ENCODE measurements around the gene WNT4.

The WNT4 gene

DNA sequence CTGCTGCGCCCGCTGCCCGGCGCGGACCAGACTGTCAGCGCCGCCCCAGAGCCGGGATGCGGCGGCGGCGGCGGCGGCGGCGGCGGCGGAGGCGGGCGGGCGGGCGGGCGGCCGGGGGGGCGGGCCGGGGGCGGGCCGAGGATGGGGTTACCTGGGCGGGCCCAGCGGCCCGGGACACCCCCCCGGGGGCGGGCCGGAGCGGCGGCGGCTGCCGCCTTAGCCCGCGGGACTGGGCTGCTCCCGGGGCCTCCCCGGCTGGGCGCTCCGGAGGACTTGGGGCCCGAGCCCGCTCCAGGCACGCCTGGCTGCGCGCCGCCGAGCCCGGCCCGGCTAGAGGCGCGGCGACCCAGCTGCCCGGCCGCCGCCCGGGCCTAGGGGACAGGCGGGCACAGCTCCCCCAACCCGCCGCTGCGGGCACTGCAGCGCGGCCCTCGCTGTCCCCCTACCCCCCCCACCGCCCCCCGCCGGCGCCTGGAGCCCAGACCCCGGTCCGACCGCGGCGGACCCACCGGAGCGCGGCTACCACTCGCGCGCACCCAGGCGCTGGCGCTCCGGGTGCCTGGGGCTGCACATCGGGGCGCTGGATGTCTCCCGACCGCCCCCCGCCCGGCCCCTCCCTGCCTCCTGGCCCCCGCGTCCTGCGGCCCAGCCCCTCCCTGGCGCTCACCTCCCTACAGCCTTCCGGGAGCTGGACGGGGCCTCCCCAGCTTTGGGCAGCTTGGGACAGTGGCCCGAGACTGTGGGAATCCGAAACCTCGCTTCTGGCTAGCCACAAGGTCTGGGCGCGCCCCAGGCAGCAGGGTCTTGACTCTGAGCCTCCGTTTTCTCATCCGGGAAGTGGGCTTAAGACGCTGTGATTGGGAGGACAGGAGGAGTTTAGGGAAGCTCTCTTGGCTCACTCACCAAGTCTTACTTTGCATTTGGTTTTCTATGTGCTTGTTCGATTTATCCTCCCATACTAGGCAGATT is at the start of gene WNT4:
Gene WNT4, minus strand, starts transcription at position 33 of the 969 bp plus-strand sequence. CDS start 175 bp downstream, outside the sequence.
- DNase-seq = no peak

DNA sequence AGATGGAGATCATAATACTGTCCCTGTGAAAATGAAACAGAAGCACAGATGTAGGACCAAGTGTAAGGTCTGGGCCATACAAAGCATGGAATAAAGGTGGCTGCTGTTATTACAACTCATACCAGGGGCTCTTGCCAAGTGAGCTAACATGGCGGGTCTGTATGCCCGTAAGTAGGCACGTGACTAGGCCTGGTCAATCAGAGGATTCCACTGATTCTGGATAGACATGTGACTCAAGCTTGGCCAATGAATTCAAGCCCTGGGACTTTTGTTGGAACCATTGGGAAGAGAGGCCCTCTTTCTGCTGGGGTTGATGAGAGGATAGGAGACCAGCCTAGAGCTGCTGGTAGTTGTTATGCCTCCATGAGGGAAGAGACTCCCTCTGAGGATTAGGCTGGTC is 47.8 kb upstream of the WNT4 start:
- no peak for DNase-seq

DNA sequence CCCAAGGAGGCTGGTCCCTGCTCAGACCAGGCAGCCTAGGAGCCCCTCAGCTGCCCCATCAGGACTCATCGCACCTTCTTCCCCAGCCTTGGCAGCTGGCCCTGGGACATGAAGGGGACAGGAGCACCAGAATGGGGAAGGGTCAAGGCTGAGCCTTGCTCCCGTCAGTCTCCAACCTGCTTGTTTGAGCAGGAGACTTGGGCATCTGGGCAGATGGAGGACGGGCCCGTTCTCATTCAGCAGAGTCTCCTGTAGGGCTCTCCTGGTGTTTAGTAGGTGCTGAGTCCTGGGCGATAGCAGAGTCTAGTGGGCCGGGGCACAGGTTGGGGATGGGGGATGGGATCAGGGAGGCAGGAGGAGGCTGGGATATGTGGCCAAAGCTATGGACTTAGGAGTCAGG is 47.4 kb upstream of the WNT4 start:
- DNase-seq = no peak

DNA sequence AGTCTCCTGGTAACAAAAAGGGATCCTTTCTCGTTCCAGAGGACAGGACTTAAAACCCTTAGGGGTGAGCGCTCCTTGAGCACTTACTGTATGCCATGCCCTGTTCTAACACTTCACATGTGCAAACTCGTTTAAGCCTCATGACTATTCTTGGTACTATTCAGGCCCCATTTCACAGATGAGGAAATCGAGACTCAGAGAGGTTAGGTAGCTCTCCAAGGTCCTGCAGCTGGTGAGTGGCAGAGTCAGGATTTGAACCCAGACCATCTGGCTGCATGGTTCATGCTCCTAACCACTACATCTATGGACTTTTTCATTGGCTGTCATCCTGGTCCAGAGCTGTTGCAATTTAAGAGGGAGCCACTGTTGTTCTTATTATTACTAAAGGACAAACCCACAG is 46.7 kb upstream of the WNT4 start:
- DNase-seq = no peak

DNA sequence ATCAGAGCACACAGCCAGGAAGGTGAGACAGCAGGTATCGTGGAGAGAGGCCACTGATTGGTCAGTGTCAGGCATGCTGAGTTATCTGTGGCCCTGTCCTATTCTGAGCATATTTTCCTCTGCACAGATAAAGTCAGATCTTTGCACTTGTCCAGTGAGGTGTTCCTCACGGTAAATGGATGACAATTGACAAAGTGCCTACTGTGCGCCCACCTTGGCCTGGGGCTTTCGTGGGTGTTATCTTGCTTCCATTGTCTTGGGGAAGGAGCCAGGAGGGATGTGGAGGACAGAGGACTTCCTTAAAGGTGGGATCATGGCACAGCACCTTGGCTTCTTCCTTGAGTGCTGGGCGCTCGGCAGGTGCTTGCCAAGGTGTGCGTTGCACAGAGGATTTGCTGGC is 46.0 kb upstream of the WNT4 start:
- no peak for DNase-seq

DNA sequence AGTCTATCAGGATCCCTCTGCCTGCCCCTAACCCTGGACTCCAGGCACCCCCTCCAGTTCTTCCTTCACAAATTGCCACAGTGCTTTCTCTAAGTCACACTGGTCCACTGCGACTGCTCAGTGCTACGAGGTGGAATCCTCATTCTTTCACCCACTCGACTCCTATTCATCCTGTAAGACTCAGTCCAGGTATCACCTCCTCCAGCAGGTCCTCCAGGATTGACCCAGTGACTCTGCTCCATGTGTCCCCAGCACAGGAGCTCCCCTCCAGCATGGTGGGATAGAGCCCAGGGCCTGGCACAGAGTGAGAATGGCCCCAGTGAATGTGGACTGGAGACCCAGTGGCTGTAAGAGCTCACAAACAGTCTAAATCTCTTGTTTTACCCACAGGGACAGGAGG is 45.5 kb upstream of the WNT4 start:
- no peak for DNase-seq

DNA sequence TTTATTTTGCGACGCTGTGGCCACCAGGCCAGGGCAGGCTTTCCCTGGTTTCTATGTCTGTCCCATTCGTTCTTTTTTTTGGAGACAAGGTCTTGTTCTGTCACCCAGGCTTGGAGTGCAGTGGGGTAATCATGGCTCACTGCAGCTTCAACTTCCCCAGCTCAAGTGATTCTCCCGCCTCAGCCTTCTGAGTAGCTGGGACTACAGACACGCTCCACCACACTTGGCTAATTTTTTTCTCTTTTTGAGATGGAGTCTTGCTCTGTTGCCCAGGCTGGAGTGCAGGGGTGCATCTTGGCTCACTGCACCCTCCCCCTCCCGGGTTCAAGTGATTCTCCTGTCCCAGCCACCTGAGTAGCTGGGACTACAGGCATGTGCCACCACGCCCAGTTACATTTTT is 43.4 kb upstream of the WNT4 start:
- DNase-seq = no peak

DNA sequence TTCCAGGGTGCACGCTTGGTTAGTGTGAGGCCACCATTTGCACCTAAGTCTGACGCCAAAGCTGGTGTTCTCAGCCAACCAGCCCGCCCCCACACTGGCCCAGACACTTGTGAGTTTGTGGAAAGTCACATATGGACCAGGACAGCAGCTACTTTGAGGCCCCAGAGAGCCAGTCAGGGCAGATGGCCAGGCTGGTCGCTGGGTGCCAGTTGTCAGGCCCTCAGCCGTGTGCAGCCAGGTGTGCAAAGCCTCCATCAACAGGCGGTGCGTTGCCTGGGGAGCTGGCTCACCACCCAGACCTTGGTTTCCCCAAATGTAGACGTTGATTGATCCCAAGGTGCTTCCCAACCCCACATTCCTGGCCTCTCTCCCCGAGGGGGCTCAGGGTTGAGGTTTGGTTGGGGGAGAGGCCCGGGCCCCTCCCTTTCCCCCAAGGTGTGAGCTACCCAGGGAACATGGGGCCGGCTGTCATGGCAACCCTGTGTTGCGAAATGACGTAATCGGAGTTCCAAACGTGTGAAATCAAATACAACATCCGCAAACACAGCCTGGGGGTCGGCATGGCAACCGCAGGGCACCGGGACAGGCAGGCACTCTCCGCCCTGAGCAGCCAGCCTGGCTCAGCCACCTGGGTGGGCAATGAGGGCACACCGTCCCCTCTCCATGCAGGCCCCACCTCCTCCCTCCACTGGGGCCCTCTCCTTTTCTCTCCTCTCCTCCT is 42.2 kb upstream of the WNT4 start:
- no peak for DNase-seq

DNA sequence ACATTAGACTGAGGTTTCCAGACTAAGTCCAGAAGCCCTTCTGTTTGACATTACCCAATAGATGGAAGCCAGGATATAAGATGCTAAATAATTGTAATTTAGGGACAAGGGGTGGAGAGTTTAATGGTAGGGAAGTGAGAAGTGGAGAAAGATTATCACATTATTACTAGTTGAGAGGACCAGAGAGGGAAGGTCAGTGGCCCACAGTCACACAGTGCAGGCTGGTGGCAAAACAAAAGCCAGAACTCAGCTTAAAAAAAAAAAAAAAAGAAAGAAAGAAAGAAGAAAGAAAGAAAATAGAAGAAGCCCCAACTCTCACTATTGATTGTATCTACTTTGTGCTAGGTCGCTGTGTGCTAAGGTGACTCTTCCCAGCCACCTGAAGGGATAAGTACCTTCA is 41.6 kb upstream of the WNT4 start:
- DNase-seq = no peak

DNA sequence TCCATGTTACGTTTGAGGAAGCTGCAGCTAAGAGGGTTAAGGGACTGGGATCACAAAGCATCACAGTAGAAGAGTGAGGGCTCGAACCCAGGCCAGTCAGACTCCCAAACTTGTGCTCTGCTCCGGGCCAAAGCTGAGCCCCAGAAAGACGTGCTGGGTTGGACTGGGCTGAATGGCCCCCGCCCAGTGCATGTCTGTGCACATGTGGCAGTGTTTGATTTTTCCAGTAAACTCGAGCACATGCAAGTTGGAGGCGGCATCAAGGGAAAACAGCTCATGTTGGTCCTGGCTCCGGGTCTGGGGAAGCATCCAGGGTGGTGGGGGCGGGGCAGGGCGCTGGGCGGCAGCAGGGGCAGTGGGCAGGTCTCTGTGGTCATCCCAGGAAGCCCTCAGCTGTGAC is 39.8 kb upstream of the WNT4 start:
- no peak for DNase-seq

DNA sequence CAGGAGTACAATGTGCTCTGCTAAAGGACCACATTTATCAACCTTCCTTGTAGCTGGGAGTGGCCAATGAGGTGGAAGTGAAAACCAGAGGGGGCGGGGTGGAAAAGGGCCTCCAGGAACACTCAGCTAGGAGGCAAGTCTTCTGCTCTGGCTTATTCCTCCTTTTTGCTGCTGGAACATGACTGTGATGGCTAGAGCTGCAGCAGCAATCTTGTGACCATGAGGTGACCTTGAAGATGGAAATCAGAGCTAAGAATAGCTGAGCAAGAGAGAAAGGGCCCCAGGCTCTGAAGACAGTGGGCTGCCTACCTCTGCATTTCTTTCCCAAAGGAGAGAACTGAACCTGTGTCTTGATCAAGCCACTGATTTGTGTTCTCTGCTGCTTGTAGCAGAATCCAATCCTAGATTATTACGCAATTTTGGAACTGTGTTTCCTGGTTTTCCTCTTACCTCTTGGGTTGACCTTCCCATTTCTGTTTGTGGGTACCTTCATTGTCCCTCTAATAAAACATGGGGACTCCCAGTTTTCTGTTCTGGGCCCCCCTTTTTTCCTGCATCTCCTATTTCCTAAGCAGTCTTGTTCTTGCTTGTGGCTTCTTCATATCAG is 36.4 kb upstream of the WNT4 start:
- DNase-seq = no peak

DNA sequence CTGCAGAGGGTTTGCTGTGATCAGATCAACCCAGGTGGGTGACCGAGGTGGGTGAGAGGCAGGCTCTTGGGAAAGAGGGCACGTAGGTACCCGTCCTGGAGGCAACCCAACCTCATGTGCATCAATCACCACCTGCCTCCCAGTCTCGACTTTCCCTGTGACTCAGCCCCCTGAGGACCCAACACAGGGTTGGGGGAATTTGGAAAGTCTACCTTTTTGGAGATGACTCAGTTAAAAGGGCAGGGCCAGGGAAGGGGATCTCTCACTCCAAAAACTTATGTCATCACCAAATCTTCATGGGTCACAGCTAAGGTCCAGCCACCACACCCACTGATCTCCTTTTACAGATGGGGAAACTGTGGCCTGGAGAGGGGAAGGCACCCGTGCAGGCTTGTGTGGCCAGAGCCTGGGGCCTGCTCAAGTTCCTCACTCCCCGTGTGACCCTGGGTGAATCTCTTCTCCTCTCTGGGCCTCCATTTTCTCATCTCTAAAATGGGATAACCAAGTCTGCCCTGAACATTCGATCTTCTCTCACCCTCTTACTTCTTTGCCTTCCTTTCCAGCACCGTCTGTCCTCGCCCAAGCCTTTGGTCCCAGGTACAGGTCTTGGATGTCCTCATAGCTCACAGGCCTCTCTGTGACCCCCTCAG is 34.6 kb upstream of the WNT4 start:
- no peak for DNase-seq

DNA sequence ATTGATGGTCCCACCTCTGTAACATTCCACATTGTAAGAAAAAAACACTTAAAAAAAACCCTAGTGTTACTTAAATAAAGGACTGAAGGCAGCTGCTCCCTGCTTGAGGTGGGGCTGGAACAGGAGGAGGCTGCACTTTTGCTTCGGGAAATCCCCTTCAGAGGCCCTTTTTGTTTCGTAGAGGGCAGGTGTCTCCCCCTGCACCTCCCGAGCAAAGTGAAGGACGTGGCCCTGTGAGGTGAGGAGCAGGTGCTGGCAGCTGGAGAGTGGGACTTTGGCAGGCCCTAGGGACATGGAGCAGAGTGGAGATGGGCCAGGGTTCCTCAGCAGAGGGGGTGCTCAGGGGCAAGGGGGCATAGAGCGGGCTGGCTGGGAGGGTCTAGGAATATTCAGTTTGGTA is 33.4 kb upstream of the WNT4 start:
- DNase-seq = no peak

DNA sequence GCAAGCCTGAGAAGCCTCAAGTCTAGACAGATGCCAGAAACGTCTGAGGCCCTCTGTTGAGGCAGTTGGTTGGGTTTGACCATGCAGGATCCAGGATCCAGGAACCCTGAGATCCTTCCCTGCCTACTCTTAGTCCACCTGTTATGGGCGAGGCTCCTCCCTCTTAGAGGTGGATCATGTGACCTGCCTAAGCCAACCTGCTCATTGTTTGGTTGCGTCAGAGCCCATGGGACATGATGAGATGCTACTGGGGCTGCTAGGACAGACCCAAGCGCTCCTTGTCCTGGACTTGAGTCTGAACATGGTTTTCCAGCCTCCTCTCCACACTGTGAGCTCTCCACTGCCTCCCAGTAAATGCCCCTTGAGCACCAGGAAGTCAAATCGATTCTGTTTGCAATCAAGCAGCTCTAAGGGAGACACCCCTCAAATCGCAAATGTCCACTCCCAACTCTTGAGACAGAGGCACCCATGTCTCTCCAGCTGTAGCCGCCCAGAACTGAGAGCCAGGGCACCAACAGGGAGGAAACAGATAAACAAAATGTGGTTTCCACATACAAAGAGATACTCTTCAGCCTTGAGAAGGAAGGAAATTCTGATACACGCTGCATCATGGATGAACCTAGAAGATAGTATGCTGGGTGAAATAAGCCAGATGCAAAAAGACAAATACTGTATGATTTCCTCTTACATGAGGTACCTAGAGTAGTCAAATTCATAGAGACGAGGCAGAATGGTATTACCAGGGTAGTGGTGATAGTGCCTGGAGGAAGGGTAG is 31.7 kb upstream of the WNT4 start:
- no peak for DNase-seq

DNA sequence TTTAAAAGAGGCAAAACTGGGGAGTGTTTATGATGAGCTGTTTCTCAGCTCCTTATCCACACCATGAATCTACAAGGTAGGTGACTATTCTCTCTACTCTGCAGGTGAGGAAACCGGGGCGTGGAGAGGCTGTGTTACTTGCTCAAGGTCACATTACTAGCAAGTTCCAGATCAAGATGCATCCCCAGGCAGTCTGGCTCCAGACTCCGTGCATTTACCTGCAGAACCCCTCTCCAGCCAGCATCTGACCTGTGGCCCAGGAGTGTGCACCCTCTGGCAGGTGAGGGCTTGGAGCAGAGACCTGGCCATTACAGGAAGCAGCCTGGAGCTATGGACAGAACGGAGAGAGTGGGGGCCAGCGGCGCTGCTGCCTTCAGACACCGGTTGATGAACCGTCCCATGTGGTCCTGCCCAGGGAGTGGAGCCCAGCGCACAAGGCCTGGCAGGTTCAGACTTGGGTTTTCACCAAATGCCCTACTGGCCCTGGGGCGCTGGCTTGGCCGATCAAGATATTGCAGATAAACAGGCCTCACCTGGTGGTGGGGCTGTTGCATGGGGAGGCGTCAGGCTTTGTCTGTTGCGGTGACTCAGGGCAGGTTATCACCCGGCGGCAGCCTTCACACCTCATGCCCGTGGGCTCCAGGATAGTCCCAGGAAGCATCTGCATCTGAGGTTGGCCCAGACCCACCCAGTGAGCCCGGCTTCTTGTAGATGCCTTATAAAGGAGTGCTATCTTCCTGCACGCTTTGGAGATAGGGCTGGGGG is 29.2 kb upstream of the WNT4 start:
- no peak for DNase-seq

DNA sequence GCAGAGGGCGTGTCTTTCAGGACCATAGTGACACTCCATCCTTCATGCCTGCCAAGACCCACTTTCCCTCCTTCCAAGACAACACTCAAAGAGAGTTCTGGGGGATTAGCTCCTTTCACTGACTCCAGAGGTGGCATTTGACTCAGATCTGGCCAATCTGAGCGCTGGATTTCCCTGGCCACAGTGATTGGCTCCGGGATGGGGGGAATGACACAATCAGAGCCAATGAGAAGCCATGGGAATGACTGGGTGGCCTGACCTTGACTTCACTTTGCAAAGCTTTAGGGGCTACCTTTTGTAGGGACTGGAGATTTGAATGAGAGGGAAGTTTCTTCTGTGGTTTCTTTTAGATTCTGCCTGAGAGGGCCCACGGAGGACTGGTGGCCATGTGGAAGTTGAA is 26.9 kb upstream of the WNT4 start:
- no peak for DNase-seq

DNA sequence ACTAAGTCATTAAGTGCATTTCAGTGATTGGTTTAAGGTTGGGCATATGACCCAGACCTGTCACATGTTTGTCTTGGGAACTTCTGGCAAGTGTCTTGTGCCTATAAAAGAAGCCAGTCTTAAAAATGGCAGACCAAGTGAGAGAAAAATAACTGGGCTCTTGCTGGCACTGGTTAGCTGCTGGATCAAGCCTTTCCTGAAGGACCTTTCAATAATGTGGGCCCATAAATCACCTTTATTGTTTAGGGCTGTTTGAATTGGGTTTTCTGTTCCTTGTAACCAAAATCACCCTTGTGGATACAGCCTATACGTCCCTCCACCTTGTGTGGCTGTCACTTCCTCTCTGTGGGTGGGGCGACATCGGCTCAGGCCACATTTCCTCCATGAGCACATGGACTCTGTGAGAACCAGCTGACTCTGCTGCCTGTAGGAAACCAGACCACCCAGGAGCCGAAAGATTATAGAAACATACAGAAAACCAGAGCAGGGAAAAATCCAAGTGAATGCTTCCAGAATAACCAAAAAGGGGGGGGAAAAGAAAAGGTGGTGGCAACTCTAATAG is 25.6 kb upstream of the WNT4 start:
- DNase-seq = no peak

DNA sequence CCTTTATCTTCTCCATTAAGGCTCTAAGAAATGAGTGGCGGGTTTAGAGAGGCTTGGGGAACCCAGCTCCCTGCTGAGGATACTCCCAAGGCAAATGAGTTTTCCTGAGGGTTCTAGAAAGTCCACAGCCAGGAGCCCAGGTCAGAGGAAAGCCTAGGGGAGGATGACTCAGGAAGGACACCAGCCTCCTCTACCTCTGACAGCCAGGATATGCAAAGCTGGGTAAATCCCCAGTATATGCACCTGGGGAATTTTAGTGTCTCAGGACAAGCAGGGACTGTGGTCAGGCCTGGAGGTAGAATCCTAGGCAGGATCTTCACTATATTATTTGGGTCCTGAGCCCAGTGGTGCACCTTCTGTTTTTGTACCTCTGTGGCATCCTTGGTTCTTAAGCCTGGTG is 23.5 kb upstream of the WNT4 start:
- DNase-seq = no peak

DNA sequence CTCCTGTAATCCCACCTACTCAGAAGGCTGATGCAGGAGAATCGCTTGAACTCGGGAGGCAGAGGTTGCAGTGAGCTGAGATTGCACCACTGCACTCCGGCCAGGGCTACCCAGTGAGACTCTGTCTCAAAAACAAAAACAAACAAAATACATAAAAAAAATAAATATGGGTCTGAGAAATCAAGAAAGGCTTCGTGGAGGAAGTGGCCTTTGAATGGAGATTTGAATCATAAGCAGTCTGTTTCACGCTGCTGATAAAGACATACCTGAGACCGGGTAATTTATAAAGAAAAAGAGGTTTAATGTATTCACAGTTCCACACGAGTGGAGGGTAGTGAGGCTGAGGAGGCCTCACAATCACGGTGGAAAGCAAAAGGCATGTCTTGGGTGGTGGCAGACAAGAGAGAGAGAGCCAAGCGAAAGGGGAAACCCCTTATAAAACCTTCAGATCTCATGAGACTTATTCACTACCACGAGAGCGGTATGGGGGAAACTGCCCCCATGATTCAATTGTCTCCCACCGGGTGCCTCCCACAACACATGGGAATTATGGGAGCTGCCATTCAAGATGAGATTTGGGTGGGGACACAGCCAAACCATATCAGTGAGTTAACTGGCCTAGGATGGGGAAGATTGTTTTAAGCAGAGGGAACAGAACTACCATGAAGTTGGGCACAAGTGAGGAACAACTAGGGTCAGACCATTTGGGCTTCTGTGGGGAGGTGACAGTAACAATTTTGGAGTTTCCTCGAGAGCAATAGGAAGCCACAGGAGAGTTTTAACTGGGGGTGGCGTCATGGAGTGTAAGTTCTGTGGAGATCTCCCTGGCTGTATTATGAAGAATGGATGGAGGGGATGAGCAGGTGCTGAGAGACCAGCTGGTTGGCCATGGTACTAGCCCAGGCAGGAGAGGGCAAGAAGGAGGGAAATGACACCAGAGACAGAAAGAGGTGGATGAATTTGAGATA is 22.2 kb upstream of the WNT4 start:
- no peak for DNase-seq

DNA sequence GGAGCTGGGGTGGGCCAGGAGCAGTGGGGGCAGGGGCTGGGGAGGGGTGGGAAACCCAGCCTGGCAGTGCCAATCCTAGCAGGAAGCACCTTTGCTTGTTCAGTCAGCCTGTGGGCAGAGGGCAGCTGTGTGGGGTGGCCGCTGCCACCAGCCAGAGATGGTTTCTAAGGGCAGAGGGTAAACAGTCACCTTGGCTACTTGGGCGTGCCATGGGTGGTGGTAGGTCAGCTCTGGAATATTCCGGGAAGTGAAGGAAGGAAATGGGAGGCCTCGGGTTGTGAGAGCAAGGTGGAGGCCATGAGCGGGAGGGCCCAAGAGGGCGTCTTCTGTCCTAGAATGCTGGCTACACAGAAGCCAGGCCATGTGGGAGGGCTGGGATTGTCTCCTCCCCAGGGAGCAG is 20.7 kb upstream of the WNT4 start:
- DNase-seq = no peak
